ENCODE results near the gene CCDC15.

The CCDC15 gene

DNA sequence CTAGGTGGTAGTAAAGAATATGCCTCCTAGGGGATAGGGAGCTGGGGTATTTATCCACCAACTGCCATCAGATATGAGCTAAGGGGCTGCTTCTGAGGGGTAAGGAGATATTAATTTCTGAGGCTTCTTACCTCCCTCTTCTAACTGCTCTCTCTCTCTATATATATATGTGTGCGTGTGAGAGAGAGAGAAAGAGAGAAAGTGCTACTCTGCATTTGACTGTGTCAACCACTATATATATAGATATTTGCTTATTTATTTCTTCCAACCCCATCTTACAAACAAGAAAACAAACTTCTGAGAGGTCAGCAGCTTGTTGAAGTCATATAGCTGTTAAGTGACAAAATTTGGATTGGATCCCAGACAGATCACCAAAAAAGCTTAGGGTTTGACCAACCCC, 12.3 kb upstream of the CCDC15 start:
- DNase-seq (ENCODE audit: low spot score): no peak
- Histone ChIP-seq H3K4me1 (ENCODE audit: insufficient read depth, poor library complexity, severe bottlenecking) (peaks cover 5% of the 10 kb centered on the region), H3K36me3 (ENCODE audit: low read depth) (no peaks in the 10 kb centered on the region), H3K27ac (ENCODE audit: poor library complexity, severe bottlenecking) (no peak overlapping the region), H3K9me3 (ENCODE audit: severe bottlenecking) (no peaks in the 10 kb centered on the region), H3K4me3 (ENCODE audit: severe bottlenecking) (no peak overlapping the region), H3K27me3 (ENCODE audit: insufficient read depth, poor library complexity, severe bottlenecking) (no peaks in the 10 kb centered on the region)
- TF ChIP-seq, protein P1, sequence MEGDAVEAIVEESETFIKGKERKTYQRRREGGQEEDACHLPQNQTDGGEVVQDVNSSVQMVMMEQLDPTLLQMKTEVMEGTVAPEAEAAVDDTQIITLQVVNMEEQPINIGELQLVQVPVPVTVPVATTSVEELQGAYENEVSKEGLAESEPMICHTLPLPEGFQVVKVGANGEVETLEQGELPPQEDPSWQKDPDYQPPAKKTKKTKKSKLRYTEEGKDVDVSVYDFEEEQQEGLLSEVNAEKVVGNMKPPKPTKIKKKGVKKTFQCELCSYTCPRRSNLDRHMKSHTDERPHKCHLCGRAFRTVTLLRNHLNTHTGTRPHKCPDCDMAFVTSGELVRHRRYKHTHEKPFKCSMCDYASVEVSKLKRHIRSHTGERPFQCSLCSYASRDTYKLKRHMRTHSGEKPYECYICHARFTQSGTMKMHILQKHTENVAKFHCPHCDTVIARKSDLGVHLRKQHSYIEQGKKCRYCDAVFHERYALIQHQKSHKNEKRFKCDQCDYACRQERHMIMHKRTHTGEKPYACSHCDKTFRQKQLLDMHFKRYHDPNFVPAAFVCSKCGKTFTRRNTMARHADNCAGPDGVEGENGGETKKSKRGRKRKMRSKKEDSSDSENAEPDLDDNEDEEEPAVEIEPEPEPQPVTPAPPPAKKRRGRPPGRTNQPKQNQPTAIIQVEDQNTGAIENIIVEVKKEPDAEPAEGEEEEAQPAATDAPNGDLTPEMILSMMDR (IDR thresholded peaks at IDR 0.05; ENCODE audit: poor library complexity, severe bottlenecking): no peak
- ATAC-seq (ENCODE audit: low read depth): no peak

DNA sequence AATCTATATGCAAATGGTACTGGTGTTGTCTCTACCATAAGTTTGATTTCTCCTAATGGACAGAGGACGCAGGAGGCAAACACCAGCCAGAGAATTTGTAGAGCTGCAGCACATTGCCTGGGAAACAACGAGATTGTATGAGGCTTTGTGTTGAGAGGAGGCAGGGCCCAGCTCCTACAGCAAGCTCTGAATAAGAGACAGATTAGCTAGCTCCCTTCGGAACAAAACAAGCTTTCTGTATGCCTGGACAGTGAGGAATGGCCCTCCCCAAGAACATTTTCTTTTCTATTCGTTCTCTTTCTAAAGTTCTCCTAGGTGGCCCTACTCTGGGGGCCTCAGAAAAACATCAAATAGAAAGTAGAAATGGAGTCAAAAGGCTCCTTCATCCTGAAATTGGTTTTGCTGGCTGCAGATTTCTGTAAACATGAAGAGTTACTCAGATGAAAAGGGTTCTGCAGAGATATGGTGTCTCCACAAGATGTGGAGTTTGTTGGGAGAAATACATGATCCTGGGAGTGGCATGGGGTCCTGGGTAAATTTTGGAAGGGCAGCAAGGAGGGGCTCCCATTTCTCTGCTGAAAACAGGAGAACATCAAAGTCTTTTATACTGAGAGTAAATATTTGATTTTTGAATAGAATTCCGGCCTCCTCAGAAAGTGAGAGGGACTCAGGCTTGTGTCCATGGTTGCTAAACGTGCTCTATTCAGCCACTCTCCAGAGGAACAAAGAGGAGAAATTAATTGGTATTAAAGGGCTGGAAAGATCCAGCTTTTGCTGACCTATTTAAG, 11.3 kb upstream of the CCDC15 start:
- Histone ChIP-seq H3K4me1 (ENCODE audit: insufficient read depth, poor library complexity, severe bottlenecking) (peaks cover 11% of the 10 kb centered on the region), H3K27ac (ENCODE audit: poor library complexity, severe bottlenecking) (no peak overlapping the region), H3K4me3 (ENCODE audit: severe bottlenecking) (no peak overlapping the region), H3K9me3 (ENCODE audit: severe bottlenecking) (no peaks in the 10 kb centered on the region), H3K27me3 (ENCODE audit: insufficient read depth, poor library complexity, severe bottlenecking) (no peaks in the 10 kb centered on the region), H3K36me3 (ENCODE audit: low read depth) (no peaks in the 10 kb centered on the region)
- DNase-seq (ENCODE audit: low spot score) (no peak), ATAC-seq (ENCODE audit: low read depth) (no peak)
- TF ChIP-seq, protein P1 (IDR thresholded peaks at IDR 0.05; ENCODE audit: poor library complexity, severe bottlenecking): no peak

DNA sequence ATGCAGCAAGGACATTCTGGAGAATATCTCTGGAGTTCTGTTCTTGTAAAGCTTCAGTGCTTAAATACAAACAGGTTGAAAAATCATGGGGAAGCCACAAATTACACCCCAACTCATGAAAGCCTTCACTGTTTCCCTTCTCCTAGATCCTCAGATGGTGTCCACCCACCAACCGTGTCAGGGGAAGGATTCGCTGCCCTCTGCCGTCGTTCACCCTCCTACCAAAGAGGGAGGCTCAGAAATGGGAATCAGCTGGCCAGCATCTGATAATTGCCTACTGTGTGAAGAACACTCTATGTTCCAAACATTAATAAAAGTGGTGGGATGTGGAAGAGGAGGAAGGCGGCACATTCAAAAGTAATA, 10.8 kb upstream of the CCDC15 start:
- no peaks in the 10 kb centered on the region for H3K36me3 ChIP-seq (ENCODE audit: low read depth)
- no peak for DNase-seq (ENCODE audit: low spot score)
- no peak overlapping the region for H3K4me3 ChIP-seq (ENCODE audit: severe bottlenecking)
- TF ChIP-seq, protein P1 (IDR thresholded peaks at IDR 0.05; ENCODE audit: poor library complexity, severe bottlenecking): no peak
- no peaks in the 10 kb centered on the region for H3K9me3 ChIP-seq (ENCODE audit: severe bottlenecking)
- ATAC-seq (ENCODE audit: low read depth): no peak
- no peak overlapping the region for H3K27ac ChIP-seq (ENCODE audit: poor library complexity, severe bottlenecking)
- H3K27me3 ChIP-seq (ENCODE audit: insufficient read depth, poor library complexity, severe bottlenecking): no peaks in the 10 kb centered on the region
- H3K4me1 ChIP-seq (ENCODE audit: insufficient read depth, poor library complexity, severe bottlenecking): peaks cover 11% of the 10 kb centered on the region

DNA sequence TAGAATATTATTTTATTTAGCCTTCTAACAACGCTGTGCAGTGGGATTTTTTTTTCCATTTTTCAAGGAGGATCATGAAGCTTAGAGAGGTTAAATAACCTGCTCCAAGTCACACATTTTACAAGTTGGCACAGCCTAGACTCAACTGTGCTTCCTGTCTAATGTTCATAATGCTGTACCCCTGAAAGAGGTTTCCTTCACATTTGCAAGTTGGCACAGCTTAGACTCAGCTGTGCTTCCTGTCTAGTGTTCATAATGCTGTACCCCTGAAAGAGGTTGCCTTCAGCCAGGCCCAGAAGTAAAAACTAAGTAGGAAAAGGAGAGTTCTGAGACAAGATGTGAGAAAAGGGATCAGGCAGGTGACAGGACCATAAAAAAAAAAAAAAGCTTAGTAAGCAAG, 10.3 kb upstream of the CCDC15 start:
- Histone ChIP-seq H3K9me3 (ENCODE audit: severe bottlenecking) (no peaks in the 10 kb centered on the region), H3K27me3 (ENCODE audit: insufficient read depth, poor library complexity, severe bottlenecking) (no peaks in the 10 kb centered on the region), H3K27ac (ENCODE audit: poor library complexity, severe bottlenecking) (no peak overlapping the region), H3K4me1 (ENCODE audit: insufficient read depth, poor library complexity, severe bottlenecking) (peaks cover 11% of the 10 kb centered on the region), H3K36me3 (ENCODE audit: low read depth) (no peaks in the 10 kb centered on the region), H3K4me3 (ENCODE audit: severe bottlenecking) (no peak overlapping the region)
- no peak for ATAC-seq (ENCODE audit: low read depth)
- DNase-seq (ENCODE audit: low spot score): no peak
- TF ChIP-seq, protein P1 (IDR thresholded peaks at IDR 0.05; ENCODE audit: poor library complexity, severe bottlenecking): no peak

DNA sequence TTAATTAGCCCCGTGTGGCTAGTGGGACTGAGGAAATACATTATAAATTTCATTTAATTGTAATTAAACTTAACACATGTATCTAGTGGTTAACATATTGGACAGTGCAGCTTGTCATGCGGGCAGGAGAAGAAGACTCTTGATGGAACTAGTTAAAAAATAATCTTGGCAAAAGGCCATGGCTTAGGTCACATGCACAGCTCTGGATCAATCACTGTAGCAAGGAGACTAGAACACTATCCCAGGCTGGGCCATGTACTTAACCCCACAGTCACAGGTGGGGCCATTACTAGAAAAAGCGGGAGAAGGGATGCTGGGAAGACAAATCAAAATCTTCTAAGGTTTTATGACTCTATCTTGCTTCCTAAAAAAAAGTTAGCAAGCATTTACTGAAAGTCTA, 9.4 kb upstream of the CCDC15 start:
- Histone ChIP-seq H3K4me1 (ENCODE audit: insufficient read depth, poor library complexity, severe bottlenecking) (peaks cover 11% of the 10 kb centered on the region), H3K4me3 (ENCODE audit: severe bottlenecking) (no peak overlapping the region), H3K27me3 (ENCODE audit: insufficient read depth, poor library complexity, severe bottlenecking) (no peaks in the 10 kb centered on the region), H3K27ac (ENCODE audit: poor library complexity, severe bottlenecking) (no peak overlapping the region), H3K9me3 (ENCODE audit: severe bottlenecking) (no peaks in the 10 kb centered on the region), H3K36me3 (ENCODE audit: low read depth) (no peaks in the 10 kb centered on the region)
- DNase-seq (ENCODE audit: low spot score) (no peak), ATAC-seq (ENCODE audit: low read depth) (no peak)
- TF ChIP-seq, protein P1 (IDR thresholded peaks at IDR 0.05; ENCODE audit: poor library complexity, severe bottlenecking): no peak
